Astrocyte (in vitro differentiated cells and primary cell): Measurements from ENCODE around the gene CCDC57. TPM values are rescaled to one million over a fixed set of nuclear protein-coding genes. Genes with fewer than 3 reads are reported as not detected.

Experiments used
- DNase-seq: peaks from one replicate; pipeline ENCODE4 v3.0.0-alpha.2; 2010; ENCODE audit warnings: low read depth
- FAIRE-seq: peaks from 2 replicates; lab custom pipeline; 2011; peaks lifted over from hg19 to GRCh38; lab: Jason Lieb, UNC
- H2AFZ ChIP-seq: 2 replicates; pipeline ENCODE4 v1.6.0; 2012; ENCODE audit warnings: low read depth, low read length, inconsistent platforms
- H3K27ac ChIP-seq: 2 replicates; pipeline ENCODE4 v1.5.1; 2011; ENCODE audit warnings: low read depth, low read length, inconsistent platforms
- H3K27me3 ChIP-seq: 2 replicates; pipeline ENCODE4 v1.6.0; 2011; ENCODE audit warnings: low read length, inconsistent platforms; ENCODE audit not compliant: insufficient read depth
- H3K36me3 ChIP-seq: 2 replicates; pipeline ENCODE4 v1.5.1; 2011; ENCODE audit warnings: low read length, inconsistent platforms; ENCODE audit not compliant: insufficient read depth
- H3K4me1 ChIP-seq: 2 replicates; pipeline ENCODE4 v1.5.1; 2011; ENCODE audit warnings: low read length, inconsistent platforms; ENCODE audit not compliant: insufficient read depth
- H3K4me2 ChIP-seq: 2 replicates; pipeline ENCODE4 v1.6.0; 2012; ENCODE audit warnings: low read length, inconsistent platforms
- H3K4me3 ChIP-seq: 2 replicates; pipeline ENCODE4 v1.5.1; 2011; ENCODE audit warnings: low read depth, mild to moderate bottlenecking, low read length, inconsistent platforms; ENCODE audit not compliant: insufficient read depth
- H3K79me2 ChIP-seq: 2 replicates; pipeline ENCODE4 v1.6.0; 2012; ENCODE audit warnings: mild to moderate bottlenecking, low read length, inconsistent platforms; ENCODE audit not compliant: insufficient read depth
- H3K9ac ChIP-seq: 2 replicates; pipeline ENCODE4 v1.6.0; 2012; ENCODE audit warnings: mild to moderate bottlenecking, low read length, inconsistent platforms
- H3K9me3 ChIP-seq: 2 replicates; pipeline ENCODE4 v1.5.1; 2012; ENCODE audit warnings: low read depth, mild to moderate bottlenecking, low read length, inconsistent platforms; ENCODE audit not compliant: insufficient read depth
- H4K20me1 ChIP-seq: 2 replicates; pipeline ENCODE4 v1.6.0; 2012; ENCODE audit warnings: low read length, inconsistent platforms; ENCODE audit not compliant: insufficient read depth
- H3K27ac Mint-ChIP-seq: one replicate; pipeline ENCODE4 v1.8.0; 2021; ENCODE audit warnings: mild to moderate bottlenecking, mixed read lengths; ENCODE audit not compliant: unreplicated experiment
- H3K27me3 Mint-ChIP-seq: one replicate; pipeline ENCODE4 v1.8.0; 2021; ENCODE audit warnings: low read depth, mixed read lengths; ENCODE audit not compliant: unreplicated experiment
- H3K36me3 Mint-ChIP-seq: one replicate; pipeline ENCODE4 v1.8.0; 2021; ENCODE audit warnings: low read depth, mixed read lengths; ENCODE audit not compliant: unreplicated experiment
- H3K4me1 Mint-ChIP-seq: one replicate; pipeline ENCODE4 v1.8.0; 2021; ENCODE audit warnings: low read depth, mixed read lengths; ENCODE audit not compliant: unreplicated experiment
- H3K4me3 Mint-ChIP-seq: one replicate; pipeline ENCODE4 v1.8.0; 2021; ENCODE audit warnings: mild to moderate bottlenecking, moderate library complexity, mixed read lengths; ENCODE audit not compliant: unreplicated experiment
- H3K9me3 Mint-ChIP-seq: one replicate; pipeline ENCODE4 v1.8.0; 2021; ENCODE audit warnings: mild to moderate bottlenecking, mixed read lengths; ENCODE audit not compliant: unreplicated experiment
- CTCF ChIP-seq: IDR thresholded peaks from 2 replicates; pipeline ENCODE4 v1.5.1; 2011; ENCODE audit warnings: low read depth, mild to moderate bottlenecking, inconsistent platforms, low read length, moderate library complexity; ENCODE audit not compliant: insufficient read depth
- EZH2 ChIP-seq: IDR thresholded peaks from 2 replicates; pipeline ENCODE4 v1.6.1; 2012; ENCODE audit warnings: mild to moderate bottlenecking, low read length, inconsistent platforms; ENCODE audit not compliant: insufficient read depth
- total RNA-seq: library from RNA; stranded (reverse); gene quantifications from 2 replicates; pipeline ENCODE4 v1.2.1, GENCODE V29; 2021

CCDC57 gene
- total RNA-seq, 1 donor from 2014 or later, result 20.4 TPM

- peaks cover 52% of the 10 kb centered on the region for H4K20me1 ChIP-seq
- no peak overlapping the region for H3K27ac Mint-ChIP-seq
- no peak overlapping the region for H3K9ac ChIP-seq
These were observed 157.3 kb downstream of the CCDC57 start for GRCh38 chr17:82055023-82055964.

GRCh38 chr17:82054351-82055022 lies 158.2 kb downstream of the CCDC57 start:
- no peak overlapping the region for H3K9ac ChIP-seq
- TF ChIP-seq EZH2 (no peak), CTCF (no peak)
- no peaks in the 10 kb centered on the region for H3K27me3 ChIP-seq
- H2AFZ ChIP-seq, result no peak overlapping the region
- peaks cover 43% of the 10 kb centered on the region for H3K79me2 ChIP-seq
- no peaks in the 10 kb centered on the region for H3K9me3 Mint-ChIP-seq
- H3K27ac ChIP-seq, result no peak overlapping the region
- H3K36me3 Mint-ChIP-seq, result no peaks in the 10 kb centered on the region
- peaks cover 17% of the 10 kb centered on the region for H3K4me1 ChIP-seq
- H4K20me1 ChIP-seq, result peaks cover 45% of the 10 kb centered on the region
- no peaks in the 10 kb centered on the region for H3K9me3 ChIP-seq
- no peak overlapping the region for H3K27ac Mint-ChIP-seq
- peaks cover 3% of the 10 kb centered on the region for H3K36me3 ChIP-seq
- DNase-seq, result no peak
- no peak overlapping the region for H3K4me3 ChIP-seq
- no peak overlapping the region for H3K4me2 ChIP-seq
- no peaks in the 10 kb centered on the region for H3K27me3 Mint-ChIP-seq
- FAIRE-seq, result no peak
- H3K4me1 Mint-ChIP-seq, result peaks cover 5% of the 10 kb centered on the region
- H3K4me3 Mint-ChIP-seq, result no peak overlapping the region

More at GRCh38 chr17:82055023-82055964, 157.3 kb downstream of the CCDC57 start:
- TF ChIP-seq CTCF (no peak), EZH2 (no peak)
- no peaks in the 10 kb centered on the region for H3K9me3 ChIP-seq
- no peaks in the 10 kb centered on the region for H3K9me3 Mint-ChIP-seq
- H3K27me3 ChIP-seq, result no peaks in the 10 kb centered on the region
- H3K4me3 Mint-ChIP-seq, result no peak overlapping the region
- no peak for FAIRE-seq
- peaks cover 42% of the 10 kb centered on the region for H3K79me2 ChIP-seq
- DNase-seq, result no peak
- H3K4me3 ChIP-seq, result no peak overlapping the region
- H3K27ac ChIP-seq, result no peak overlapping the region
- H3K4me1 ChIP-seq, result peaks cover 16% of the 10 kb centered on the region
- H3K36me3 ChIP-seq, result peaks cover 3% of the 10 kb centered on the region
- H3K4me2 ChIP-seq, result no peak overlapping the region
- peaks cover 5% of the 10 kb centered on the region for H3K4me1 Mint-ChIP-seq
- H3K27me3 Mint-ChIP-seq, result no peaks in the 10 kb centered on the region
- no peak overlapping the region for H2AFZ ChIP-seq
- H3K36me3 Mint-ChIP-seq, result peaks cover 2% of the 10 kb centered on the region
